ENCODE data around the gene TFPI2.

DNA sequence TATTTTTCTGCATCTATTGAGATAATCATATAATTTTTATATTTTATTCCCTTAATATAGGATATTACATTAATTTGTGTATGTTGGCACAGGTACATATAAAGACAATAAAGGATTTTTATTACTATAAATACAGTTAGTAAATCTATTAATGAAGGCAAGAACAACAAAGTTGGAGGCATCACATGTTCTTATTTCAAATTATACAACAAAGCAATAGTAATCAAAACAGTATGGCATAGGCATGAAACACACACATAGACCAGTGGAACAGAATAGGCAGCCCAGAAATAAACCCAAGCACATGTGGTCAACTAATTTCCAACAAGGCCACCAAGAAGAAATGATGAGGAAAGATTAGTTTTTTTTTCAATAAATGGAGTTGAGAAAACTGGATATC is 11.2 kb downstream of the TFPI2 start:
- TF ChIP-seq POLR2A (IDR thresholded peaks at IDR 0.05; ENCODE audit: low read depth, low read length) (no peak), SPI1 (IDR thresholded peaks at IDR 0.05; ENCODE audit: low read depth, low read length) (no peak)

Data from GM12891 (cell line).